Activated T-cell treated with anti-CD3 and anti-CD28 coated beads, Interleukin-2, amount 50 U/mL, for 48 hours (primary cell): ENCODE measurements around the gene DIPK1A.

Source experiments
- DNase-seq, 2 experiments: peaks; one replicate each; pipeline ENCODE4 v3.0.0-alpha.2; 2020

The DIPK1A gene

DNA sequence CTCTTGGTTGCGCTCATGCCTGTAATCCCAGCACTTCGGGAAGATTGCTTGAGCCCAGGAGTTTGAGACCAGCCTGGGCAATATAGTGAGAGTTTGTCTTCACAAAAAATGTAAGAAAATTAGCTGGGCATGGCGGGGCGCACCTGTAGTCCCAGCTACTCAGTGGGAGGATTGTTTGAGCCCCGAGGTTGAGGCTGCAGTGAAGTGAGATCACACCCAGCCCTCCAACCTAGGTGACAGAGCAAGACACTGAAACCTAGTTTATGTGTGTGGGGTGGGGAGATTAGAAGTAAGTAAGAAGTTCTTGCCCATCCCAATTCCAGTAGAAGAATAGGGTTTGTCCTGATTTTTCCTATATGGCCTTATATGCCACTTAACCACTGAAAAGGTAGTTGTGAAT is 127.4 kb downstream of the DIPK1A start:
- peak; percentile 34 to 43 for DNase-seq

DNA sequence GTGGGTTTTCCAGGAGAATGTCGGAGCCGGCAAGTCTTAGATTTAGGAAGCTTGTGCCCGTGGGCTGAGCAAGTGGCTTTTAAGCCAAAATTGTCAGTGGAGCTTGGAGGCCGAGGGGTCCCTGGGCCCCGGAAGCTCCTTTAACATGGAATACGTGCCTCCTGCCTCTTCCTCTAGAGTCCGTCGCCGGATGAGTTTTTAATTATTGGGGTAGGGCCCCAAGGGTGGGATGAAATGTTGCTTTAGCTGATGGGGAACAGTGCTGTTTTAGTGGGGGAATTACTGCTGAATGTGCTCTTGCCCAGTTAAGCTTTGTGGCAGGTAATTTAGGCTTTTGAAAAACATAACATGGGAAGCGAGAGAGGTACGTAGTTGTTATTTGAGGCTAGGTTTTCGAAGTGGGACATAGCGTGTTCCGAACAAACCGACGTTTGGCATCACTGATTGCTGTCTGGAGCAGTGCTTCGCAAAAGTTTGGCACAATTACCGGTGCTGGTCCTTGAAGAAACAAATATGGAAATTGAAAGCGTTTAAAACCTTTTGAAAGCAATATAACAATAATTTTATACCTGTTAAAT is 128.6 kb downstream of the DIPK1A start:
- no peak for DNase-seq

DNA sequence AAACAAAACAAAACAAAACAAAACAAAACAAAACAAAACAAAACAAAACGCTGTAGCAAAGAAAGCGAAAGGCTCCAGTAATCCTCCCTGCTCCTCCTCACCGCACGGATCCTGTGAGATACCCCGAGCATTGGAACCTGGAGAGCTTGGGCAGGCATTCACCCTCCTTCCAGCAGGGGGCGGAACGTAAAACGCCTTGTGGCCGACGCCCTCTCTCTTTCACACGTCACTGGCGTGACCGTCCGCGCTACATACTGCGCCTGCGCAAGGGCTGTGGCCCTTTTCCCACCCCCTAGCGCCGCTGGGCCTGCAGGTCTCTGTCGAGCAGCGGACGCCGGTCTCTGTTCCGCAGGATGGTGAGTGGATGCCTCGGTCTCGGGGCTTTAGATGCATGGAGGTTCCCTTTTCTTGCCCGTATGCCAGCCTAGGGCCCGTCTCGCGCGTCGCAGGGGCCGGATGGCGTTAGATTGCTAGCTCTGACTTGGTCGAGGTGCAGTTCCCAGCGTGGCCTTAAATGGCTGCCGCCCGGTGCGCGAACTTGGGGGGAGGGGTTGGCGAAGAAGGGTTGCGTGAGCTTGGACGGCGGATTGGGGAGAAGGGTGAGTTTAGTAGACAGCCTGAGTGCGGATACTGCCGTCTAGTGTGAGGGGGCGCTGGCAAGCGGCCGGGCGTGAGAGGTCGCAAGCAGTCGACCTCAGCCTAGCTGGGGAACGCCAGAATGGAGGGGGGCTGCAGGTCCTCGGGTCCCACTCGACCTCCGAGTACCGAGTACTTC is 129.3 kb downstream of the DIPK1A start, which contains the start of gene RPL5:
TSS of gene RPL5 (plus strand) at position 279 of the 775 bp plus-strand sequence. CDS start at position 354, 75 bp downstream.
- DNase-seq: peak; percentile 99

DNA sequence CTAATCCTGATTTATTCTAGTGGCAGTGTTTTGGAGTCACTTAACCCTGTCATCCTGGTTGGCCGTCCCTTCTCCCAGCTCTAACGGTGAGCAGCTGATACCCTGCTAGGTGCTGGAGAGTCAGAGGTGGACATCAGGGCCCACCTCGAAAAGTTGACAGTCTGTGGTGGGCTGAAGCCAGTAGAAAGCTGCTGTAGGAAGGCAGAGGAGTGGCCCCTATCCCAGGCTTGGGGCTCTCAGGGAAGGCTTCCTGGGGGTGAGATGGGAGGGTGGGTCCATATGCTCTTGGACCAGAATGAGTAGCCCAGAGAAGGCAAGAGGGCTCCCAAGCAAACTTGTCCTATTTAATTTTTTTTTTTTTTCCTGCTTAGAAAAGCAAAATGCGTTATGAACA is 129.9 kb downstream of the DIPK1A start:
- no peak for DNase-seq

DNA sequence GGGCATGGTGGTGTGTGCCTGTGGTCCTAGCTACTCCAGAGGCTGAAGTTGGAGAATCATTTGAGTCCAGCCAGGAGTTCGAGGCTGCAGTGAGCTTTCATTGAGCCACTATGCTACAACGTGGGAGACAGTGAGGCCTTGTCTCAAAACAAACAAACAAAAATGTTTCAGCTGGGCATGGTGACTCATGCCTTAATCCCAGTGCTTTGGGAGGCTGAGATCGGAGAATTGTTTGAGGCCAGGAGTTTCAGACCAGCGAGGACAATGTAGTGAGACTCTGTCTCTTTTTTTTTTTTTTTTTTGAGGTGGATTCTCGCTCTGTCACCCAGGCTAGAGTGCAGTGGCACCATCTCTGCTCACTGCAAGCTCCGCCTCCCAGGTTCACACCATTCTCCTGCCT is 134.5 kb downstream of the DIPK1A start:
- DNase-seq: no peak

DNA sequence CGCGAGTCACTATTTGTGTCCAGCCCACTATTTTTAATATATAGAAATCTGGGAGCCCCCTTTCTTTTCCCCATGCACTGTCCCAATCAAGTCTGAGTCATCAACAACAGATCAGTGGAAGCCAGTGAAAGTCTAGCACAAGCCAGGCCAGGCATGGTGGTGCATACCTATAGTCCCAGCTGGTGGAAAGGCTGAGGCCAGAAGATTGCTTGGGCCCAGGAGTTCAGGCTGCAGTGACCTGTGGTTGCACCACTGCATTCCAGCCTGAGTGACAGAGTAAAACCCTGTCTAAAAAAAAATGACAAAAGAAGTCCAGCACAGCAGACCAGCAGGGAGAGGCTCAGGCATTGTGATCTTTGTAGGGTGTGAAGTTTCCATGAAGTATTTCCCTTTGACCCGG is 138.4 kb downstream of the DIPK1A start:
- no peak for DNase-seq

DNA sequence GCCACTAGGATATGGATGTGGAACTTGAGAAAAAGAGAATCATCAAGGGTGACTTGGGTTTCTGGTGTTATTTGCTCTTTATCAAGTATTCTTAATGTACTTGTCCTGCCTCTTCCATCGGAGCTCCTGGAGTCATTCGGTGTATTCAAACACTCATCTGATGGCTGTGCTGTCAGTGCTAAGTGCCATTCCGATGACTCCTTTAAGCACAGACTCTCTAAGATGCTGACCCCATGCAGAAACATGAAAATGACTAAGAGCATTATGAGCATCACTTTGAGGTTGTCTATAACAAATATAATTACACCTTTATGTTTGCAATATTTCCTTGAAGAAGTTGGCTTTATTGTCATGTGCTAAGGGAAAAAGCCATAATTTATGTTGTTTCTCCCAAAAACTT is 140.7 kb downstream of the DIPK1A start:
- no peak for DNase-seq

DNA sequence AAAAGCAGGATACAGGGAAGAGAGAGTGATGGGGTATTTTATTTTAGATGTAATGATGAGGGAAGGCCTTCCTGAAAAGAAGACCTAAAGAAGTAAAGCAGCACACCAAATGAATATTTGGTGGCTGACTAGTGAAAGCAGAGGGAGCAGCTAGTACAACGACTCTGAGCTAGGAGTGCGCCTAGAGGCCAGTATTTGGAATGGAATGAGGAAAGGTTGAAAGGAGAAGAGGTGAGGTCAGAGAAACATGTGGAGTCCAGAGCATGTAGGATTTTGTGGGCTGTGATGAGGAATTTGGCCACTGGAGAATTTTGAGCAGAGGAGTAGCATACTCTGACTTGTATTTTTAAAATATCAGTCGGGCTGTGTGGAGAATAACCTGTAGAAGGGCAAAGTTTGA is 141.2 kb downstream of the DIPK1A start:
- DNase-seq: no peak

DNA sequence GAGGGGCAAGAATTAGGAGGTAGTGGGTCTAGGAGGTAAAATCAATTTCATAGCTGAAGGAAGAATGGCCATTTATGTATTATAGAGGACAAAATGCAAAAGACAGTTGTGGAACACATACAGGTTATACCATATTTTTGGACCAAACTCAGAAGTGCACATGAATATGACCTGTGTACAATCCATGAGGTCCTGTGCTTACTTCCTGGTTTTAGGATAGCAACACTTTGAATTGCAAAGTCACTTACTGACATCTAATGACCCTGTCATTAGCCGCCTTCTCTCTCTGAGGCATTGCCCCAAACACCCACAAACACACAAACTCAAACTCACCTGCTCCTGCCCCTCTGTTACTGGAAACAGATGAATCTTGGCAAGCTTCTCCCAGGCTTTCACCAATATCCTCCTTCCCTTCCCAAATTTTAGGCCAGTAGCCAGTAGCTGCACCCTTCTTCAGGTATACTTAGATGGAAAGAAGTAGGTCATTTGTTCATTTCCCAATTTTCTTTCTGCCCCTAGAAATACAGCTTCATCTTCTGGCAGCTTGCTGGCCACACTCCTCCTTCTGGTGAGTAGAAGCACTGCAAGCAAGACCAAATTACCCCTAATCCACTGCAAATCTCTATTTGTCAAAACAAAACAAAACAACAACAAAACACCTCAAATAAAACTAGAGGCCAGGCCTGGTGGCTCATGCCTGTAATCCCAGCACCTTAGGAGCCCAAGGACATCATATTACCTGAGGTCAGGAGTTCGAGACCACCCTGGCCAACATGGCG is 143.1 kb downstream of the DIPK1A start:
- DNase-seq: peak in 1 of 2 experiments; percentile 27

DNA sequence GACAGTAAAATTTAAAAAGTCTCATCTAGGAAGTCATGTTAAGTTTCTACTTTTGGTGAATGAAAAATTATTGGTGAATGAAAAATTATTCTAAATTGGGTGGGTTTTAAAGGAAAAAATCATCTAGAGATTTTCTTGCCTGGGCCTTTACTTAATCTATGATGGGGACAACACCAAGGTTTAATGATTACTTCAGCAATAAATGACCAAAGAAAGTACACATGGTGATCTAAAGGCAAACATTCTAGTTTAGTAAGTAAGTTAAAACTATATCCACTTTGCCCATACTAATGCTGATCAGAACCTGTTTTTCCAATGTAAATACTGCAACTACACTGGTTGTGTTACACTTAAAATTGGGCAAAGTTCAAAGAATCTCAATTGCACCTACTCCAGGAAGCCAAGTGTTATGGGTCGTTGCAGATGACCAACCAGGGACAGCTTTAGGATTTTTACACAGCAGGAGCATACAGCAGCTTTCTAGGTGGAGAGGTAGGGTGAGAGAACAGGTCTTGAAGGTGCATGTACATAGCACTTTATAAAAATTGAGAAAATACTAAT is 144.0 kb downstream of the DIPK1A start:
- DNase-seq: no peak

DNA sequence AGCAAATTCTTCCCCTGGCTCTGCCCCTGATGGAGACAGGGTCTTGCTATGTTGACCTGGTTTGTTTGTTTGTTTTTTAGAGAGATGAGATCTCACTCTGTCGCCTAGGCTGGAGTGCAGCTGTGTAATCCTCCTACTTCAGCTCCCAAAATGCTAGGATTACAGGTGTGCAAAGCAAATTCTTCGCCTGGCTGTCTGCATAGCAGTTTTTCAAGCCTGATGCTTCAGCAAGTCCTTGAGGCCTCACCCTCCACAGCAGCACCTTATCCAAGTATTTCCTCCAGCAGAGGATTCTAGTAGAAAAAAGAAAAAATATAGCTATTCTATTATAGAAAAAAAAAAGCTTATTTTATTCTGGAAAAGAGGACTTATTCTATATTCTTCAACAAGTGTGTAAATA is 144.5 kb downstream of the DIPK1A start:
- DNase-seq: no peak

DNA sequence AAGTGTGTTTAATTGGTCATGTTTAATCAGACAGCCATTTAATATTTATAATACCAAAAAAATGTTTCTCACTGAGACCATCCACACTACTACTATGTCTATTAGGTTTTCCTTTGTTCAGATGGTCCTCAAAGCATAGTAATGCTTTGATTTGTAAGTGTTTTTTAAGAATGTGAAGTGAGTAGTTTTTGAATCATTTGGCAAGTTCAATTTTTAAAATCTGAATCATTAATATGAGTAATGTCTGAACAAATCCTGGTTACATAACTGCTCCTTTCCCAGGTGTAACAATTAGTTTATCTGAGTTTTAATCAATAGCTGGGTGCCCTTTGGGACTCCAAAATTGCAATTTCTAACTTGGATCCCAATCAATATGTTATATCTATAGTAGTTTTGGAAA is 152.9 kb downstream of the DIPK1A start:
- DNase-seq: no peak

DNA sequence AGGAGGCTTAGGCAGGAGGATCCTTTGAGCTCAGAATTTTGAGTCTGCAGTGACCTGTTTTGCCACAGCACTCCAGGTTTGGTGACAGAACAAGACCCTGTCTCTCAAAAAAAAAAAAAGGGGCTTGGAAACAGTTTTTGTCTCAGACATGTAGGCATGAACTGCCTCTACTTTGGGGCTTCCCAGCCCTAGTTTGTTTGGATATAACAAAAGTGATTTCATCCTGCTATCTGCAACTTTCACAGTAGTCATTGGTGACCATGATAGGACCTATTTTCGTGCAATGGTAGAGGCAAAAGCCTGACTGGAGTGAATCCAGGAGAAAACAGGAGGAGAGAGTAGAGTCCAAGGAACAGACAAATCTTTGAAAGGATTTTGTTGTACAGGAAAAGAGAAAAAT is 156.0 kb downstream of the DIPK1A start:
- DNase-seq: no peak

DNA sequence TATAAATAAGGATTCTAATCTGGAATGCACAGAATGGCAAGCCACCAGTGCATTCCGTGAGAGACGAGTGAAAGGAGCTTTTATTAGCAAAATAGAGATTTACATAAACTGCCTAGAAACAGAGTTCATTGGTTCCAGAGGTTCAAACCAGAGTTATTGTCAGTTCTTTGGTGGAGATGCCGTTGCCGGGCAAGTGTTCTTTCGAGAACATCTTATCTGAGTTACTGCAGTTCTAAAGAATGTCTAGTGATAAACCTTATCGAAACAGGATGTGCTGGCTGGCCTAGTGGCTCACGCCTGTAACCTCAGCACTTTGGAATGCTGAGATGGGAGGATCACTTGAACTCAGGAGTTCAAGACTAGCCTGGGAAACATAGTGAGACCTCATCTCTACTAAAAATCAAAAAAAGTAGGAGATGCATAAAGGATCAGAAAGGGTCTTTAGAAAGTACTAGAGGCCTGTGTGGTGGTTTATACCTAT is 156.5 kb downstream of the DIPK1A start:
- DNase-seq: no peak

DNA sequence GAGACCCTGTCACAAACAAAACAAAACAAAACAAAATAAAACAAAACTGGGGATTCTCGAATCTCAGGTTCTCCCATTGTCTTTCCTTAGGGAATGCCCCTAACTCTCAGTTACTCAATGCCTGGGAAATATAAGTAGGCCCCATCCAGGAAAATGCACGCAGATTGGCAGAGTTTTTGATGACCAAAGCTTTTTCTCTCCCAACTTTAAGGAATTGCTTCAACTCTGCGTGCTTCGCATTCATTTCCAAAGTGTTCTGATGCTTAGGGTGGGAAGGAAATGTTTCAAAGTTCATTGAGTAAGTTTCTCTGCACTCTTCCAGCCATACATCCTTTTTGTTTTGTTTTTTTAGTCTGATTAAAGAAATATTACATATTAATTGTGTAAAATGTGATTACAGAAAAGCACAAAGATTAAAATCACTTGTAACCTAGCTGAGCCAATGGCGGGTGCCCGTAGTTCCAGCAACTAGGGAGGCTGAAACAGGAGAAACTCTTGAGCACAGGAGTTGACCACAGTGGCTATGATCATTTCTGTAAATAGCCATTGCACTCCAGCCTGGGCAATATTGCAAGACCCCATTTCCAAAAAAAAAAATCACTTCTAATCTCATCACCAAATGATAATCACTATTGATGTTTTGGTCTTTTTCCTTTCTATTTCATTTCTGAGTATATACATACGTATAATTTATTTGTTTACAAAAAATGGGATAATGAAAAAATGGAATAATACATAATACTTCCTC is 157.9 kb downstream of the DIPK1A start:
- no peak for DNase-seq

DNA sequence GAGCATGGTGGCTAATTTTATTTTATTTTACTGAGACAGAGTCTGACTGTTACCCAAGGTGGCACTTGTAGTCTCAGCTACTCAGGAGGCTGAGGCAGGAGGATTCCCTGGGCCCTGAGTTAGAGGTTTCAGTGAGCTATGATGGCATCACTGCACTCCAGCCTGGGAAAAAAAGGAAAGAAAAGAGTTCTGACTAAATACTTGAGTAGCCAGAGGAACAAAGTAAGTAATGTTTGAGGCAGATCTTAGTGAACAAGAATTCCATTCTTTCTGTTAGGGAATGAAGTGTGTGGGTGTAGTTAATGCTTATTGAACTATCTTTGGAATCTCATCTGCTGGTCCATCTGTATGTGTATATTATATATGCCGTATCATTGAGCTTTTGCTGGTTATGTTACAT is 163.3 kb downstream of the DIPK1A start:
- no peak for DNase-seq

DNA sequence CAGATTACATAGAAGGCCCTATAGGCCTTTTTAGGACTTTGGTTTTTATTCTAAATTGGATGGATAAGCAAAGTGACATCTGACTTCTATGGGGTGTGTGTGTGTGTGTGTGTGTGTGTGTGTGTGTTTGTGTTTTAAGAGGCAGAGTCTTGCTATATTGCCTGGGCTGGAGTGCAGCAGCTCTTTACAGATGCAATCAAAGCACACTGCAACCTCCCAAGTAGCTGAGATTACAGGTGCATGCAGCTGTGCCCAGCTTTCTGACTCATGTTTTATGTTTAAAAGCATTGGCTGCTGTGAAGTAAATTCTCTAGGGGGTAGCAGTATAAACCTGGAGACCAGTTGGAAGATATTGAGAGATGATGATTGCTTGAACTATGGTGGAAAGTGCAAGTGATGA is 164.0 kb downstream of the DIPK1A start:
- DNase-seq: no peak

DNA sequence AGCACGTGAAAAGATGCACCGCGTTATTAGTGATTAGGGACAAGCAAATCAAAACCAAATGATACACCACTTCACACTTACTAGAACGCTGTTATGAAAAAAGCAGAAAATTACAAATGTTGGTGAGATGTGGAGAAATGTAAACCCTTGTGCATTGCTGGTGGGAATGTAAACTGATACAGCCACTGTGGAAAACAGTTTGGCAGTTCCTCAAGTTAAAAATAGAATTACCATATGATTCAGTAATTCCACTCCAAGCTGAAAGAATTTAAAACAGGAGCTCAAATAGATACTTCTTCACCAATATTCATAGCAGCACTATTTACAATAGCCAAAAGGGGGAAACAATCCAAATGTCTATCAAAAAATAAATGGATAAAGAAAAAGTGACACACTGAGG is 166.1 kb downstream of the DIPK1A start:
- no peak for DNase-seq

DNA sequence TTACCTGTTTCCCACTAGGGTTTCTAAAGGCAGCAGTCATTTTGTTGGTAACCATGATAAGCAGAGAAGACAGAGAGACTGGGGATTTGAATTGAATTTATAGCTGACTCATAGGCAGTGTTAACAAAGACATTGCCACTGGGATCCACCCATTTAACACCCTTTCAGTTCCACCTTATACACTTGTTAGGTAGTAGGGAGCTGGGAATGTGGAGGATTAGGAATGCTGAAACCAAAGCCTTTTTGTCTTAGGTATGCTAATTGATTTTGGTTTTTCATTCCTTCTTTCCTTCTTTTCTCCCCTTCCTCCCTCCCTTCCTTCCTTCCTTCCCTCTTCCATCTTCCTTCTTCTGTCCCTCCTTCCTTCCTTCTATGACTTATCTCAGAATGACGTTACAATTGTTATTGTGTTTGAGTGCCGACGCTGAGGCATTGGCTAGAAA is 168.9 kb downstream of the DIPK1A start:
- DNase-seq: no peak
